Measurements from ENCODE around the gene PIP5K1B. TPM values are rescaled to one million over a fixed set of nuclear protein-coding genes. Genes with fewer than 3 reads are reported as not detected.

The PIP5K1B gene
- total RNA-seq, 2 donors from 2014 or later = 18.4 to 44.8 TPM

- Histone ChIP-seq H3K9me3 (no peaks in the 10 kb centered on the region), H3K27ac (no peak overlapping the region), H3K36me3 (no peaks in the 10 kb centered on the region), H3K4me1 (peaks cover 0 to 16% of the 10 kb centered on the region in 2 donors), H3K4me3 (no peak overlapping the region), H3K27me3 (no peaks in the 10 kb centered on the region)
- TF ChIP-seq CTCF (IDR thresholded peaks at IDR 0.05) = no peak
- DNase-seq (ENCODE audit: low spot score) = no peak
Measured at GRCh38 chr9:68847765-68848164, 142.7 kb downstream of the PIP5K1B start.

- no peaks in the 10 kb centered on the region for H3K36me3 ChIP-seq
- H3K27me3 ChIP-seq = no peaks in the 10 kb centered on the region
- H3K27ac ChIP-seq = no peak overlapping the region
- H3K9me3 ChIP-seq = no peaks in the 10 kb centered on the region
- H3K4me1 ChIP-seq = peaks cover 0 to 8% of the 10 kb centered on the region in 2 donors
- no peak for TF ChIP-seq CTCF (IDR thresholded peaks at IDR 0.05)
- DNase-seq (ENCODE audit: low spot score) = no peak
- no peak overlapping the region for H3K4me3 ChIP-seq
Measured at GRCh38 chr9:68851657-68852056, 146.6 kb downstream of the PIP5K1B start.

- no peaks in the 10 kb centered on the region for H3K27me3 ChIP-seq
- DNase-seq (ENCODE audit: low spot score) = no peak
- peaks cover 0 to 8% of the 10 kb centered on the region in 2 donors for H3K4me1 ChIP-seq
- H3K9me3 ChIP-seq = no peaks in the 10 kb centered on the region
- TF ChIP-seq CTCF (IDR thresholded peaks at IDR 0.05) = no peak
- H3K4me3 ChIP-seq = no peak overlapping the region
- H3K36me3 ChIP-seq = no peaks in the 10 kb centered on the region
- H3K27ac ChIP-seq = no peak overlapping the region
Measured at GRCh38 chr9:68852941-68853340, 147.9 kb downstream of the PIP5K1B start.

GRCh38 chr9:68859347-68859746, 154.3 kb downstream of the PIP5K1B start:
- no peak overlapping the region for H3K4me3 ChIP-seq
- H3K4me1 ChIP-seq = no peaks in the 10 kb centered on the region
- no peak for TF ChIP-seq CTCF (IDR thresholded peaks at IDR 0.05)
- no peaks in the 10 kb centered on the region for H3K9me3 ChIP-seq
- DNase-seq (ENCODE audit: low spot score) = no peak
- no peaks in the 10 kb centered on the region for H3K36me3 ChIP-seq
- peak overlapping the region; percentile 9 to 28 for H3K27ac ChIP-seq
- no peaks in the 10 kb centered on the region for H3K27me3 ChIP-seq

GRCh38 chr9:68860419-68860818, 155.4 kb downstream of the PIP5K1B start:
- Histone ChIP-seq H3K27me3 (no peaks in the 10 kb centered on the region), H3K9me3 (no peaks in the 10 kb centered on the region), H3K4me3 (no peak overlapping the region), H3K27ac (peak overlapping the region; percentile 40 to 61), H3K36me3 (no peaks in the 10 kb centered on the region), H3K4me1 (no peaks in the 10 kb centered on the region)
- no peak for TF ChIP-seq CTCF (IDR thresholded peaks at IDR 0.05)
- no peak for DNase-seq (ENCODE audit: low spot score)

GRCh38 chr9:68861436-68861835, 156.4 kb downstream of the PIP5K1B start:
- TF ChIP-seq CTCF (IDR thresholded peaks at IDR 0.05) = no peak
- no peaks in the 10 kb centered on the region for H3K4me1 ChIP-seq
- no peak for DNase-seq (ENCODE audit: low spot score)
- no peaks in the 10 kb centered on the region for H3K27me3 ChIP-seq
- no peaks in the 10 kb centered on the region for H3K9me3 ChIP-seq
- H3K4me3 ChIP-seq = no peak overlapping the region
- H3K27ac ChIP-seq = peak overlapping the region; percentile 40 to 61
- no peaks in the 10 kb centered on the region for H3K36me3 ChIP-seq
